NCI-H1092 treated with DMSO at 0.1 percent for 48 hours (cell line): ENCODE measurements around the gene DCAF4.

Source experiments
- DNase-seq: peaks from one replicate; lab custom pipeline; 2025; lab: John Stamatoyannopoulos, UW

DCAF4 gene

GRCh38 chr14:72894623-72895378, 31.5 kb upstream of the DCAF4 start:
- peak; percentile 32 for DNase-seq

GRCh38 chr14:72898448-72898847, 27.8 kb upstream of the DCAF4 start:
- DNase-seq = no peak

- no peak for DNase-seq
Measured at GRCh38 chr14:72901361-72901760, 24.9 kb upstream of the DCAF4 start.

GRCh38 chr14:72902801-72903530, 23.3 kb upstream of the DCAF4 start:
- no peak for DNase-seq

- DNase-seq = no peak
Measured at GRCh38 chr14:72903716-72904115, 22.5 kb upstream of the DCAF4 start.

GRCh38 chr14:72904218-72904617, 22.0 kb upstream of the DCAF4 start:
- no peak for DNase-seq

- DNase-seq = peak; percentile 38
Measured at GRCh38 chr14:72904840-72905561, 21.3 kb upstream of the DCAF4 start.

- DNase-seq = no peak
Measured at GRCh38 chr14:72906316-72906715, 19.9 kb upstream of the DCAF4 start.

- DNase-seq = no peak
Measured at GRCh38 chr14:72906879-72907278, 19.4 kb upstream of the DCAF4 start.

GRCh38 chr14:72907886-72908285, 18.4 kb upstream of the DCAF4 start:
- DNase-seq = no peak

GRCh38 chr14:72909163-72909562, 17.1 kb upstream of the DCAF4 start:
- DNase-seq = no peak

- no peak for DNase-seq
Measured at GRCh38 chr14:72913809-72914208, 12.5 kb upstream of the DCAF4 start.

- DNase-seq = no peak
Measured at GRCh38 chr14:72916174-72916573, 10.1 kb upstream of the DCAF4 start.

- no peak for DNase-seq
Measured at GRCh38 chr14:72917094-72917802, 9.0 kb upstream of the DCAF4 start.

GRCh38 chr14:72920008-72920407, 6.3 kb upstream of the DCAF4 start:
- DNase-seq = no peak

GRCh38 chr14:72921396-72921795, 4.9 kb upstream of the DCAF4 start:
- DNase-seq = no peak

GRCh38 chr14:72924337-72924736, 1.9 kb upstream of the DCAF4 start:
- DNase-seq = peak; percentile 11

GRCh38 chr14:72925171-72925759, 999 bp upstream of the DCAF4 start:
- DNase-seq = no peak

- DNase-seq = no peak
Measured at GRCh38 chr14:72925815-72926291, 411 bp upstream of the DCAF4 start.

- DNase-seq = no peak
Measured at GRCh38 chr14:72928872-72929271, 2.6 kb downstream of the DCAF4 start.

- DNase-seq = no peak
Measured at GRCh38 chr14:72929316-72930080, 3.2 kb downstream of the DCAF4 start.
